NCI-H460 (cell line): ENCODE data around the gene COX8C. TPM values are rescaled to one million over a fixed set of nuclear protein-coding genes. Genes with fewer than 3 reads are reported as not detected.

ENCODE experiments used
- DNase-seq: peaks from one replicate; pipeline ENCODE4 v3.0.0-alpha.2; 2016; ENCODE audit warnings: low read depth; ENCODE audit errors: extremely low read depth
- polyA plus RNA-seq: library from polyadenylated mRNA; depleted of rRNA; stranded (reverse); fragments of >200 nt; gene quantifications from 2 replicates; pipeline ENCODE4 v1.2.3, GENCODE V29; 2014; cell fraction: nucleus; rRNA removed
- total RNA-seq: library from RNA; depleted of rRNA; stranded (reverse); fragments of >200 nt; shearing (Covaris generic); gene quantifications from 2 replicates; pipeline ENCODE4 v1.2.3, GENCODE V29; 2014; rRNA removed

The COX8C gene
- not detected in 2 replicates for total RNA-seq
- polyA plus RNA-seq, result not detected in 2 replicates

GRCh38 chr14:93346926-93347721 lies at the start of gene COX8C:
TSS of gene COX8C (plus strand) at chr14:93347182. CDS start at chr14:93347269, 87 bp downstream.
- no peak for DNase-seq

- no peak for DNase-seq
Measured at GRCh38 chr14:93299416-93299815, 47.6 kb upstream of the COX8C start.

- no peak for DNase-seq
Measured at GRCh38 chr14:93299866-93300265, 47.1 kb upstream of the COX8C start.

GRCh38 chr14:93301821-93302447 lies 45.0 kb upstream of the COX8C start:
- DNase-seq, result no peak

- DNase-seq, result no peak
Measured at GRCh38 chr14:93302688-93303581, 44.0 kb upstream of the COX8C start.

GRCh38 chr14:93303659-93304058 lies 43.3 kb upstream of the COX8C start:
- DNase-seq, result no peak

- DNase-seq, result no peak
Measured at GRCh38 chr14:93304771-93305170, 42.2 kb upstream of the COX8C start.

GRCh38 chr14:93305725-93306418 lies 41.1 kb upstream of the COX8C start:
- no peak for DNase-seq

- no peak for DNase-seq
Measured at GRCh38 chr14:93306812-93307211, 40.2 kb upstream of the COX8C start.

- DNase-seq, result no peak
Measured at GRCh38 chr14:93308686-93309345, 38.2 kb upstream of the COX8C start.

GRCh38 chr14:93309427-93309966 lies 37.5 kb upstream of the COX8C start:
- no peak for DNase-seq

- DNase-seq, result no peak
Measured at GRCh38 chr14:93311082-93311481, 35.9 kb upstream of the COX8C start.

GRCh38 chr14:93315575-93315974 lies 31.4 kb upstream of the COX8C start:
- DNase-seq, result no peak

GRCh38 chr14:93316716-93317115 lies 30.3 kb upstream of the COX8C start:
- DNase-seq, result no peak

GRCh38 chr14:93317210-93317874 lies 29.6 kb upstream of the COX8C start:
- no peak for DNase-seq

- DNase-seq, result peak; percentile 55
Measured at GRCh38 chr14:93317875-93318807, 28.8 kb upstream of the COX8C start.

- DNase-seq, result no peak
Measured at GRCh38 chr14:93318927-93319326, 28.1 kb upstream of the COX8C start.

GRCh38 chr14:93319494-93319893 lies 27.5 kb upstream of the COX8C start:
- DNase-seq, result no peak
